ENCODE measurements around the gene INPPL1.

Gene INPPL1

DNA sequence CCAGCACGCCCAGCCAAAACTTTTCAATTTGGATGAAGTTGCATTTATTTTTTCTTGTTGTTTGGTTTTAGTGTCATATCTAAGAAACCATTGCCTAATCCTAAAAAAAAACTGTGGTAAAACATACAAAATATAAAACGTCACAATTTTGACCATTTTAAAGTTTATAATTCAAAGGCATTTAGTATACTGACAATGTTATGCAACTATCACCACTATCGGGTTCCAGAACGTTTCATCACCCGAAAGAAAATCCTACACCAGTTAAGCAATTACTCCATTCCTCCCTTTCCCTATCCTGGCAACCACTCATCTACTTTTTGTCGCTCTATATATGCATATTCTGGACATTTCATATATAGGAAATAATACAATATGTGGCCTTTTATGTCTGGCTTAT is 49.9 kb downstream of the INPPL1 start:
- TF ChIP-seq, protein P1, sequence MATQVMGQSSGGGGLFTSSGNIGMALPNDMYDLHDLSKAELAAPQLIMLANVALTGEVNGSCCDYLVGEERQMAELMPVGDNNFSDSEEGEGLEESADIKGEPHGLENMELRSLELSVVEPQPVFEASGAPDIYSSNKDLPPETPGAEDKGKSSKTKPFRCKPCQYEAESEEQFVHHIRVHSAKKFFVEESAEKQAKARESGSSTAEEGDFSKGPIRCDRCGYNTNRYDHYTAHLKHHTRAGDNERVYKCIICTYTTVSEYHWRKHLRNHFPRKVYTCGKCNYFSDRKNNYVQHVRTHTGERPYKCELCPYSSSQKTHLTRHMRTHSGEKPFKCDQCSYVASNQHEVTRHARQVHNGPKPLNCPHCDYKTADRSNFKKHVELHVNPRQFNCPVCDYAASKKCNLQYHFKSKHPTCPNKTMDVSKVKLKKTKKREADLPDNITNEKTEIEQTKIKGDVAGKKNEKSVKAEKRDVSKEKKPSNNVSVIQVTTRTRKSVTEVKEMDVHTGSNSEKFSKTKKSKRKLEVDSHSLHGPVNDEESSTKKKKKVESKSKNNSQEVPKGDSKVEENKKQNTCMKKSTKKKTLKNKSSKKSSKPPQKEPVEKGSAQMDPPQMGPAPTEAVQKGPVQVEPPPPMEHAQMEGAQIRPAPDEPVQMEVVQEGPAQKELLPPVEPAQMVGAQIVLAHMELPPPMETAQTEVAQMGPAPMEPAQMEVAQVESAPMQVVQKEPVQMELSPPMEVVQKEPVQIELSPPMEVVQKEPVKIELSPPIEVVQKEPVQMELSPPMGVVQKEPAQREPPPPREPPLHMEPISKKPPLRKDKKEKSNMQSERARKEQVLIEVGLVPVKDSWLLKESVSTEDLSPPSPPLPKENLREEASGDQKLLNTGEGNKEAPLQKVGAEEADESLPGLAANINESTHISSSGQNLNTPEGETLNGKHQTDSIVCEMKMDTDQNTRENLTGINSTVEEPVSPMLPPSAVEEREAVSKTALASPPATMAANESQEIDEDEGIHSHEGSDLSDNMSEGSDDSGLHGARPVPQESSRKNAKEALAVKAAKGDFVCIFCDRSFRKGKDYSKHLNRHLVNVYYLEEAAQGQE (IDR thresholded peaks at IDR 0.05; ENCODE audit: insufficient read depth in 1 of 2, low read depth in 2 of 2, low read length in 2 of 2): no peak
- TF ChIP-seq POLR2AphosphoS5 (IDR thresholded peaks at IDR 0.05; ENCODE audit: low read depth, low read length): no peak
- TF ChIP-seq SIN3A (IDR thresholded peaks at IDR 0.05; ENCODE audit: borderline replicate concordance, insufficient read depth, low read length): no peak
- TF ChIP-seq FOXP2 (optimal IDR thresholded peaks at IDR 0.05; ENCODE audit: borderline replicate concordance, extremely low read depth, extremely low read length, insufficient read depth): no peak
- no peak for TF ChIP-seq TAF1 (IDR thresholded peaks at IDR 0.05; ENCODE audit: borderline replicate concordance, insufficient read depth, low read length)

DNA sequence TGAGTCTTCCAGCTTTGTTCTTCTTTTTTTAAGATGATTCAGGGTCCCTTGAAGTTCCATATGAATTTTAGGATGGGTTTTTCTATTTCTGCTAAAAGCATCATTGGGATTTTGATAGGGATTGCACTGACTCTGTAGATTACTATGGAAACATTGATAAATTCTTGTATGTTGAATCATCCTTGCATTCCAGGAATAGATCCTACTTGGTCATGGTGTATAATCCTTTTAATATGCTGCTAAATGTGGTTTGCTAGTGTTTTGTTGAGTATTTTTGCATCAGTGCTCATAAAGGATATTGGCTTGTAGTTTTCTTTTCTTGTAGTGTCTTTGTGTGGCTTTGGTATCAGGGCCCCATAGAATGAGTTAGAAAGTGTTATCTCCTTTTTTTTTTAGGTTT is 54.3 kb downstream of the INPPL1 start:
- TF ChIP-seq POLR2AphosphoS5 (IDR thresholded peaks at IDR 0.05; ENCODE audit: low read depth, low read length): no peak
- no peak for TF ChIP-seq FOXP2 (optimal IDR thresholded peaks at IDR 0.05; ENCODE audit: borderline replicate concordance, extremely low read depth, extremely low read length, insufficient read depth)

DNA sequence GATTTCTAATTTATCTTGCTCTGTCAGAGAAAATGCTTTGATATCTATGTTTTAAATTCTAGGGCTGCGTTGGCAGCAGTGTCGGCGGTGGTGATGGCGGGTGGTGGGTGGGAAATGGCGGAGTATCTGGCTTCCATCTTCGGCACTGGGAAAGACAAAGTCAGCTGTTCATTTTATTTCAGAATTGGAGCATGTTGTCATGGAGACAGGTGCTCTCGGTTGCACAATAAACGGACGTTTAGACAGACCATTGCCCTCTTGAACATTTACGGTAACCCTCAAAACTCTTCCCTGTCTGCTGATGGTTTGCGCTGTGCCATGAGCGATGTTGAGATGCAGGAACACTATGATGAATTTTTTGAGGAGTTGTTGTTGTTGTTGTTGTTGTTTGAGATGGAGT is 55.5 kb downstream of the INPPL1 start:
- TF ChIP-seq TAF1 (IDR thresholded peaks at IDR 0.05; ENCODE audit: borderline replicate concordance, insufficient read depth, low read length): no peak
- TF ChIP-seq POLR2AphosphoS5 (IDR thresholded peaks at IDR 0.05; ENCODE audit: low read depth, low read length): no peak
- no peak for TF ChIP-seq FOXP2 (optimal IDR thresholded peaks at IDR 0.05; ENCODE audit: borderline replicate concordance, extremely low read depth, extremely low read length, insufficient read depth)
- no peak for TF ChIP-seq SIN3A (IDR thresholded peaks at IDR 0.05; ENCODE audit: borderline replicate concordance, insufficient read depth, low read length)

DNA sequence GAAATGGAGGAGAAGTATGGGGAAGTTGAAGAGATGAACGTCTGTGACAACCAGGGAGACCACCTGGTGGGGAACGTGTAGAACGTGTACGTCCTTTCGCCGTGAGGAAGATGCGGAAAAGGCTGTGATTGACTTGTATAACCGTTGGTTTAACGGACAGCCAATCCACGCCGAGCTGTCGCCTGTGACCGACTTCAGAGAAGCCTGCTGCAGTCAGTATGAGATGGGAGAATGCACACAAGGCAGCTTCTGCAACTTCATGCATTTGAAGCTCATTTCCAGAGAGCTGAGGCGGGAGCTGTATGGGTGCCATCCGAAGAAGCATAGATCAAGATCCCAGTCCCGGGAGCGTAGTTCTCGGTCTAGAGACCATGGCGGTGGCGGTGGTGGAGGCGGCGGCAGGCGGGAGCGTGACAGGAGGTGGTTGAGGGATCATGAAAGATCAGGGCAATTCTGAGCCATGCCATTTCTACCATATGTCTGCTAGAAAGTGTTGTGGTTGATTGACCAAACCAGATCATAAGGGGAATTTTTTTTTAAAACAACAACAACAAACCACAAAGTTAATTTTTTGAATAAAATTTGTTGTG is 56.3 kb downstream of the INPPL1 start:
- TF ChIP-seq, protein P1 (IDR thresholded peaks at IDR 0.05; ENCODE audit: insufficient read depth in 1 of 2, low read depth in 2 of 2, low read length in 2 of 2): no peak
- no peak for TF ChIP-seq SIN3A (IDR thresholded peaks at IDR 0.05; ENCODE audit: borderline replicate concordance, insufficient read depth, low read length)
- no peak for TF ChIP-seq POLR2AphosphoS5 (IDR thresholded peaks at IDR 0.05; ENCODE audit: low read depth, low read length)
- no peak for TF ChIP-seq FOXP2 (optimal IDR thresholded peaks at IDR 0.05; ENCODE audit: borderline replicate concordance, extremely low read depth, extremely low read length, insufficient read depth)
- no peak for TF ChIP-seq TAF1 (IDR thresholded peaks at IDR 0.05; ENCODE audit: borderline replicate concordance, insufficient read depth, low read length)

DNA sequence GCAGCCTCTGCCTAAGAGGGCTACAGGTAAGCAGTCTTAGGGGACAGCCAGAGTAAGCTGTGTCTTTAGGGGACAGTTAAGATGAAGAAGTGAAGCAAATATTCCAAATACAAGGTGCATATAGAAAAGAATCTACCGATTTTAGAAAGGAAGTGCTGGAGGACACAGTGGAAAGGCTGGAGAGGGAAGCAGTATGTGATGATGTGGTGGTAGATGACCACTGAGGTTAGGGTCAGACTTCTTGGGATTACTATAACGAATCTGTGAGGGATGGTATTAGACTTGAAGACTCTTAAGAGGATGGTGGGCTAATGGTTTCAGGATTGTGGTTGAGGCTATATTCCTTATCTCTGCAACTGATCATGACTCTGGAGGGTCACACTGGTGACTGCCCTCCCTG is 59.4 kb downstream of the INPPL1 start:
- no peak for TF ChIP-seq TAF1 (IDR thresholded peaks at IDR 0.05; ENCODE audit: borderline replicate concordance, insufficient read depth, low read length)
- TF ChIP-seq, protein P1 (IDR thresholded peaks at IDR 0.05; ENCODE audit: insufficient read depth in 1 of 2, low read depth in 2 of 2, low read length in 2 of 2): no peak
- TF ChIP-seq SIN3A (IDR thresholded peaks at IDR 0.05; ENCODE audit: borderline replicate concordance, insufficient read depth, low read length): no peak
- no peak for TF ChIP-seq FOXP2 (optimal IDR thresholded peaks at IDR 0.05; ENCODE audit: borderline replicate concordance, extremely low read depth, extremely low read length, insufficient read depth)
- TF ChIP-seq POLR2AphosphoS5 (IDR thresholded peaks at IDR 0.05; ENCODE audit: low read depth, low read length): no peak

DNA sequence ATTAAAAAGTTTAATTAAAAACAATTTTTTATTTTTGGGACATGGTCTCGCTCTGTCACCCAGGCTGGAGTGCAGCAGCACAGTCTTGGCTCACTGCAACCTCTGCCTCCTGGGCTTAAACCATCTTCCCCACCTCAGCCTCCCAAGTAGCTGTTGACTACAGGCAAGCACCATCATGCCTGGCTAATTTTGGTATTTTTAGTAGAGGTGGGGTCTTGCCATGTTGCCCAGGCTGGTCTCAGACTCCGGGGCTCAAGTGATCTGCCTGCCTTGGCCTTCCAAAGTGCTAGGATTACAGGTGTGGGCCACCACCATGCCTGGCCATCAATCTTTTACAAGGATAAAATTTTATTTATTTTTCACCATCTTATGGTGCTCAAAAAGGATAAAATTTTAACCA is 62.7 kb downstream of the INPPL1 start:
- TF ChIP-seq POLR2AphosphoS5 (IDR thresholded peaks at IDR 0.05; ENCODE audit: low read depth, low read length) (no peak), SIN3A (IDR thresholded peaks at IDR 0.05; ENCODE audit: borderline replicate concordance, insufficient read depth, low read length) (no peak), FOXP2 (optimal IDR thresholded peaks at IDR 0.05; ENCODE audit: borderline replicate concordance, extremely low read depth, extremely low read length, insufficient read depth) (no peak), TAF1 (IDR thresholded peaks at IDR 0.05; ENCODE audit: borderline replicate concordance, insufficient read depth, low read length) (no peak)
- TF ChIP-seq, protein P1 (IDR thresholded peaks at IDR 0.05; ENCODE audit: insufficient read depth in 1 of 2, low read depth in 2 of 2, low read length in 2 of 2): no peak
